ENCODE results near the gene MFSD8.

DNA sequence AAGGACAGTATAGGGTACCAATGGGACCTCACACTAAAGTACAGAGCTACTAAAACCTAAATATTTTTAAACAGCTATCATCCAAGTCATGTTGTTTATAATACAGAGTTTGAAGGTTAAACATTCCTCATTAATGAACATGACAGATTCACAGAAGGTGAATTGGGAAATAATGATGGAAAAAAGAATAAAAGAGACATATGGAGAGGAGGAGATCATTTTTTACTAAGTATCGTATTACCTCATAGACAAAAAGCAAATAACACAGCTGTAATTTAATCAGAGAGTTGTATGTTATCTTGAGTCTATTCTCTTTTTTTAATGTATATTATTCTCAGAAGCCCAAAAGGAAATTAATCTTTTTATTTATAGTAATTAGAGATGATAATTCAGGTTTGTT lies 76.4 kb downstream of the MFSD8 start:
- TF ChIP-seq CTCF (IDR thresholded peaks at IDR 0.05) (no peak), POLR2A (IDR thresholded peaks at IDR 0.05) (no peak)

Data from prostate gland (tissue), 2 donors.